ENCODE results near the gene TPSAB1. TPM values are rescaled to one million over a fixed set of nuclear protein-coding genes. Genes with fewer than 3 reads are reported as not detected.

The TPSAB1 gene
- total and polyA plus RNA-seq, 12 donors: 0.11 to 4.8 (median 0.93) TPM; not detected in 3

DNA sequence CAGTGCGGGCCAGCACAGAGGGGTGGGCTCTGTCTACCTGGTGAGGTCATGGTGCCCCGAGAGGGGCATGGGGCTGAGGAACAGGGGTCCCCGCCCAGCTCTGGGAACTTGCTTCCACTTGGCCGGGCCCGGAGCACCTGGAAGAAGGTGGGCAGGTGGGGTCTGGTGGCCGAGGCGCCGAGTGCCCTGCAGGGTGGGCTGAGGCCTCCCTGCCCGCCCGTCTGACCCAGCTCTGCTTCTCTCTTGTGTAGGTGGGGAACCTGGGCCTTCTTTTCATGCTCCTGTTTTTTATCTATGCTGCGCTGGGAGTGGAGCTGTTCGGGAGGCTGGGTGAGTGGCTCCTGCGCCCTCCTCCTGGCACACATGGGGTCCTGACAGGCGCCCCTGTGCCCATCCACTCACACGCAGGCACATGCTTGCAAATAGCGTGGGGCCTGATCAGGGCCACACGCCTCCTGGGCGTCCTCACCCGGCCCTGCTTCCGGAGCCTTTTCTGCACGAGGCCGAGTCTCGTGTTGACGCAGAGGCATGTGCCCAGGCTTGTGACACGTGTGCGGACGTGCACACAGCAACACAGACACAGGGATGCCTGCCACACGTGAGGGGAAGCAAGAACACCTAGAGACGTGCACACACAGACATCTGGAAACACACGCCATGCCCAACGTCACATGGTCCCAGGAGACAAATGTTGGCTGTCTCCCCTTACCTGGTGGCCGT lies 23.7 kb upstream of the TPSAB1 start:
- Histone ChIP-seq H3K36me3 (replicated peaks in 1 of 2) (peaks cover 0 to 15% of the 10 kb centered on the region in 2 donors), H3K27me3 (no peaks in the 10 kb centered on the region), H3K4me3 (no peak overlapping the region), H3K4me1 (replicated peaks in 1 of 2) (no peaks in the 10 kb centered on the region), H3K27ac (no peak overlapping the region), H3K9me3 (replicated peaks in 1 of 3) (no peaks in the 10 kb centered on the region)
- DNase-seq: no peak
- WGBS, 4 donors: 92 to 94% (median 94%) methylated on average over 22 to 32 of the region's 32 CpGs
- intact Hi-C loops (cut with DNase I): no loop called here
- TF ChIP-seq, protein P1, sequence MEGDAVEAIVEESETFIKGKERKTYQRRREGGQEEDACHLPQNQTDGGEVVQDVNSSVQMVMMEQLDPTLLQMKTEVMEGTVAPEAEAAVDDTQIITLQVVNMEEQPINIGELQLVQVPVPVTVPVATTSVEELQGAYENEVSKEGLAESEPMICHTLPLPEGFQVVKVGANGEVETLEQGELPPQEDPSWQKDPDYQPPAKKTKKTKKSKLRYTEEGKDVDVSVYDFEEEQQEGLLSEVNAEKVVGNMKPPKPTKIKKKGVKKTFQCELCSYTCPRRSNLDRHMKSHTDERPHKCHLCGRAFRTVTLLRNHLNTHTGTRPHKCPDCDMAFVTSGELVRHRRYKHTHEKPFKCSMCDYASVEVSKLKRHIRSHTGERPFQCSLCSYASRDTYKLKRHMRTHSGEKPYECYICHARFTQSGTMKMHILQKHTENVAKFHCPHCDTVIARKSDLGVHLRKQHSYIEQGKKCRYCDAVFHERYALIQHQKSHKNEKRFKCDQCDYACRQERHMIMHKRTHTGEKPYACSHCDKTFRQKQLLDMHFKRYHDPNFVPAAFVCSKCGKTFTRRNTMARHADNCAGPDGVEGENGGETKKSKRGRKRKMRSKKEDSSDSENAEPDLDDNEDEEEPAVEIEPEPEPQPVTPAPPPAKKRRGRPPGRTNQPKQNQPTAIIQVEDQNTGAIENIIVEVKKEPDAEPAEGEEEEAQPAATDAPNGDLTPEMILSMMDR (IDR thresholded peaks at IDR 0.05): no peak
- no peak for TF ChIP-seq POLR2A (IDR thresholded peaks at IDR 0.05)

DNA sequence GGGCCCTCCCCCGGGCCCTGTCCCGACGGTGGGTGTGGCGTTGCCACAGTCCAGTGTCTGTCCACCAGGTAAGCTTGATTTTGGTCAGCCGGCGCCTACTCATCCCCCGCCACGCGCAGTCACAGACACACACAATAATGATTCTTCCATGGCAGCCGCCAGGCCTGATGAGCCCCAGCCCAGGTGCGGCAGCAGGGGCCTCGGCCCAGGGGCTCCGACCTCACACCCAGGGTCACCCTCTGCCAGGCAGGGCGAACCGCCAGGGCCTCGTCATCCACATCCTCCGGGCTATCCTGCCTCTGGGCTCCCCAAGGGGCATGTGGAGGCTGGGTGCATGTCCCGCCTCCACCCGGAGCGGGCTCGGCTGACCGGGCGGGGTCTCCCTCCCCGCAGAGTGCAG lies 23.0 kb upstream of the TPSAB1 start:
- intact Hi-C loops (cut with DNase I): no loop called here
- Histone ChIP-seq H3K36me3 (replicated peaks in 1 of 2) (peaks cover 0 to 15% of the 10 kb centered on the region in 2 donors), H3K9me3 (replicated peaks in 1 of 3) (no peaks in the 10 kb centered on the region), H3K4me1 (replicated peaks in 1 of 2) (no peaks in the 10 kb centered on the region), H3K27me3 (no peaks in the 10 kb centered on the region), H3K27ac (no peak overlapping the region), H3K4me3 (no peak overlapping the region)
- TF ChIP-seq, protein P1 (IDR thresholded peaks at IDR 0.05): no peak
- no peak for TF ChIP-seq POLR2A (IDR thresholded peaks at IDR 0.05)
- no peak for DNase-seq
- 60 to 91% (median 89%) methylated on average over 2 to 24 of the region's 24 CpGs for WGBS, 4 donors

DNA sequence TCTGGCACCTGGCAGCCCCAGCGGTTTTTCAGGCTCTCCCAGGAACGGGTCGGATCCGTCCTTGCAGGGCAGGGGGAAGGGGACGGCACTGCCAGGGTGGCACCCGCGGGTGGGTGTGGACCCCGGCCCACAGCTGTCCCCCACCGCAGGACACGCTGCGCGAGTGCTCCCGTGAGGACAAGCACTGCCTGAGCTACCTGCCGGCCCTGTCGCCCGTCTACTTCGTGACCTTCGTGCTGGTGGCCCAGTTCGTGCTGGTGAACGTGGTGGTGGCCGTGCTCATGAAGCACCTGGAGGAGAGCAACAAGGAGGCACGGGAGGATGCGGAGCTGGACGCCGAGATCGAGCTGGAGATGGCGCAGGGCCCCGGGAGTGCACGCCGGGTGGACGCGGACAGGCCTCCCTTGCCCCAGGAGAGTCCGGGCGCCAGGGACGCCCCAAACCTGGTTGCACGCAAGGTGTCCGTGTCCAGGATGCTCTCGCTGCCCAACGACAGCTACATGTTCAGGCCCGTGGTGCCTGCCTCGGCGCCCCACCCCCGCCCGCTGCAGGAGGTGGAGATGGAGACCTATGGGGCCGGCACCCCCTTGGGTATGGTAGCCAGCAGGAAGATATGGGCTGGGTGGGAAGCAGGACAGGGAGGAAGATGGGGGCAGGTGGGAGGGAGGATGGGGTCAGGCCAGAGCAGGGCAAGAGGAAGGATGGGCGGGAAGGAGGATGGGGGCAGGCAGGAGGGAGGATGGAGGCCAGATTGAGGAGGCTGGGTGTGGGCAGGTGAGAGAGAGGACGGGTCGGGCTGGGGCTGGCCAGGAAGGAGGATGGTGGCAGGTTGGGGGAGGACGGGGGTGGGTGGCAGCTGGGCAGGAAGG lies 22.2 kb upstream of the TPSAB1 start:
- Histone ChIP-seq H3K36me3 (replicated peaks in 1 of 2) (peaks cover 0 to 15% of the 10 kb centered on the region in 2 donors), H3K4me3 (no peak overlapping the region), H3K4me1 (replicated peaks in 1 of 2) (no peaks in the 10 kb centered on the region), H3K9me3 (replicated peaks in 1 of 3) (no peaks in the 10 kb centered on the region), H3K27ac (no peak overlapping the region), H3K27me3 (no peaks in the 10 kb centered on the region)
- intact Hi-C loops (cut with DNase I): no loop called here
- TF ChIP-seq, protein P1 (IDR thresholded peaks at IDR 0.05): no peak
- no peak for TF ChIP-seq POLR2A (IDR thresholded peaks at IDR 0.05)
- no peak for DNase-seq
- WGBS, 4 donors: 82 to 94% (median 92%) methylated on average over 25 to 49 of the region's 49 CpGs

DNA sequence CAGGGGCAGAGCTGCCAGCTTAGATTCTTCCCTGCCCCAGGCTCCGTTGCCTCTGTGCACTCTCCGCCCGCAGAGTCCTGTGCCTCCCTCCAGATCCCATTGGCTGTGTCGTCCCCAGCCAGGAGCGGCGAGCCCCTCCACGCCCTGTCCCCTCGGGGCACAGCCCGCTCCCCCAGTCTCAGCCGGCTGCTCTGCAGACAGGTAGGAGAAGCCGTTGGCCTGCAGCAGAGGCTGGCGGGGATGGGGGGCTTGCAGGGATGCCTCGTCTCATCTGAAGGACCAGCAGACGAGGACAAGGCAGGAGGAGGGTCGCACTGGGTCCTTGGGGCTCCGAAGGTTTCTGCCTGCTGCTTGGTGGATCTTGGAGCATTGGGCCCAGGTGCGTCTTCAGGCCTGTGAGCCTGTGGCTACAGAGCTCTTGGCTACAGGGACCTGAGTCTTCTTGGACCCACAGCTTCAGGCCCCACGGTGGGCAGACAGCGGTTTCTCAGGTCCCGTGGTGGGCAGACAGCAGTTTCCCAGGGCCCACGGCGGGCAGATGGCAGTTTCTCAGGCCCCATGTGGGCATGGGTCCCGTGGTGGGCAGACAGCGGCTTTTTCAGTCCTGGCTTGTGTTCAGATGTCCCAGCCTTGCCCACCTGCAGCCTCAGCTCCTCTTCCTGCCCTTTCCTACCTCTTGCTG lies 21.4 kb upstream of the TPSAB1 start:
- 88 to 96% (median 92%) methylated on average over 10 to 24 of the region's 24 CpGs for WGBS, 4 donors
- TF ChIP-seq POLR2A (IDR thresholded peaks at IDR 0.05): no peak
- TF ChIP-seq, protein P1 (IDR thresholded peaks at IDR 0.05): no peak

More for the DNA sequence above, 21.4 kb upstream of the TPSAB1 start:
- Histone ChIP-seq H3K9me3 (replicated peaks in 1 of 3) (no peaks in the 10 kb centered on the region), H3K4me1 (replicated peaks in 1 of 2) (no peaks in the 10 kb centered on the region), H3K27ac (no peak overlapping the region), H3K36me3 (replicated peaks in 1 of 2) (peaks cover 0 to 15% of the 10 kb centered on the region in 2 donors), H3K27me3 (no peaks in the 10 kb centered on the region), H3K4me3 (no peak overlapping the region)
- intact Hi-C loops (cut with DNase I): no loop called here
- no peak for DNase-seq
